OCI-LY7 (cell line): ENCODE data around the gene RBL1. TPM values are rescaled to one million over a fixed set of nuclear protein-coding genes. Genes with fewer than 3 reads are reported as not detected.

Source experiments
- BruUV-seq: library from RNA; stranded (reverse); fragments of 400-500 nt; replicated peaks from 2 replicates; lab custom pipeline; 2021; lab: Mats Ljungman, UMichigan
- CTCF ChIA-PET: fragments of 300-600 bp; sonication (Branson Sonifier 250); formaldehyde crosslinking; loops from one replicate; lab custom pipeline; 2022; ENCODE audit warnings: antibody characterized with exemption; ENCODE audit not compliant: unreplicated experiment; lab: Charles Lee
- POLR2A ChIA-PET: fragments of 300-600 bp; sonication (Branson Sonifier 250); formaldehyde crosslinking; loops from one replicate; lab custom pipeline; 2022; ENCODE audit warnings: antibody characterized with exemption; lab: Charles Lee
- DNase-seq: peaks from one replicate; pipeline ENCODE4 v3.0.0-alpha.2; 2015; ENCODE audit warnings: low spot score
- H2AFZ ChIP-seq: fragments of 200-600 bp; sonication (generic), shearing (Covaris generic); 2 replicates; pipeline ENCODE4 v1.6.1; 2014; ENCODE audit warnings: mild to moderate bottlenecking, antibody characterized with exemption, low read length, moderate library complexity
- H3K27ac ChIP-seq: fragments of 200-600 bp; sonication (generic); 2 replicates; pipeline ENCODE4 v1.5.1; 2014; ENCODE audit warnings: mixed run types, low read depth, mild to moderate bottlenecking, moderate library complexity, low read length, inconsistent platforms; ENCODE audit not compliant: poor library complexity, severe bottlenecking
- H3K36me3 ChIP-seq: fragments of 200-600 bp; sonication (generic); 2 replicates; pipeline ENCODE4 v1.6.1; 2014; ENCODE audit warnings: mild to moderate bottlenecking, antibody characterized with exemption, low read length, moderate library complexity, mixed read lengths; ENCODE audit not compliant: insufficient read depth
- H3K4me1 ChIP-seq: fragments of 200-600 bp; sonication (generic); 2 replicates; pipeline ENCODE4 v1.5.1; 2014; ENCODE audit warnings: mild to moderate bottlenecking, low read length; ENCODE audit not compliant: insufficient read depth, poor library complexity, severe bottlenecking
- H3K4me2 ChIP-seq: fragments of 200-600 bp; sonication (generic); 2 replicates; pipeline ENCODE4 v1.6.1; 2014; ENCODE audit warnings: mild to moderate bottlenecking, low read length
- H3K4me3 ChIP-seq: fragments of 200-600 bp; sonication (generic); 2 replicates; pipeline ENCODE4 v1.5.1; 2014; ENCODE audit warnings: mild to moderate bottlenecking, low read depth, low read length; ENCODE audit not compliant: poor library complexity, severe bottlenecking
- H3K79me2 ChIP-seq: fragments of 200-600 bp; sonication (generic); 2 replicates; pipeline ENCODE4 v1.6.1; 2016; ENCODE audit warnings: low read depth, mild to moderate bottlenecking, low read length, moderate library complexity, mixed read lengths; ENCODE audit not compliant: insufficient read depth
- H3K9me2 ChIP-seq: fragments of 200-600 bp; sonication (generic); 2 replicates; pipeline ENCODE4 v1.6.1; 2016; ENCODE audit warnings: mild to moderate bottlenecking, low read length, mixed read lengths; ENCODE audit not compliant: insufficient read depth
- H3K9me3 ChIP-seq: fragments of 200-600 bp; sonication (generic); 2 replicates; pipeline ENCODE4 v1.6.1; 2014; ENCODE audit warnings: mild to moderate bottlenecking, mixed run types, low read length, mixed read lengths
- H4K20me1 ChIP-seq: fragments of 200-600 bp; sonication (generic); 2 replicates; pipeline ENCODE4 v1.6.1; 2014; ENCODE audit warnings: mild to moderate bottlenecking, antibody characterized with exemption, low read length, moderate library complexity, mixed read lengths; ENCODE audit not compliant: insufficient read depth
- CTCF ChIP-seq: fragments of 200-600 bp; sonication (generic); conservative IDR thresholded peaks from 2 replicates; pipeline ENCODE4 v1.5.1; 2014; ENCODE audit warnings: mild to moderate bottlenecking, antibody characterized with exemption, low read length, moderate library complexity, mixed read lengths
- EZH2phosphoT487 ChIP-seq: fragments of 200-600 bp; sonication (generic); IDR thresholded peaks from 2 replicates; pipeline ENCODE4 v1.6.1; 2018; ENCODE audit warnings: low read depth, borderline replicate concordance, mild to moderate bottlenecking, mixed run types, antibody characterized with exemption, low read length, moderate library complexity, mixed read lengths
- intact Hi-C: fragments of 100-400 bp; cut with micrococcal nuclease; formaldehyde crosslinking; loops from one replicate; pipeline ENCODE4 v1.10.0; 2022; ENCODE audit not compliant: unreplicated experiment
- total RNA-seq, 2 experiments: library from RNA; depleted of rRNA in 1 of 2; stranded (reverse); fragments of >200 nt in 1 of 2; shearing (Covaris generic) in 1 of 2; gene quantifications; 2 replicates each; pipeline ENCODE4 v1.2.3, GENCODE V29; 2014 to 2022

RBL1 gene
- total RNA-seq, 2 experiments from 2014 or later = 41.5 to 63.0 TPM

DNA sequence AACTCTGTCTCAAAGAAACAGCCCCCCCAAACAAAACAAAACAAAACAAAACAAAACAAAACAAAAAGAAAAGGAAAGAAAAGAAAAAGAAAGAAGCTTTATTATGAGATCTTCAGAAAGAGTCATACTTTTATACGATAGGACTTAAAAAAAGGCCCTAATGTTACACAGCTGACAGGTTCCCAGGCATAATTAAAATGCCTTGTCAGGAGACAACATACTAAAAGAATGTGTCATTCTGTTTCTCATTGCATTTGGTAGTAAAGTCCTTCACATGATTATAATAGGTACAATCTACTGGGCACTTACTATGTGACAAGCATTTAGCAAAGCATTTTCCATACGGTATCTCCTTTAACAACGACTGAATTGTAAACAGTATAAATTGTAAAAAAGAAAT lies 46.9 kb upstream of the RBL1 start:
- Histone ChIP-seq H3K4me1 (no peaks in the 10 kb centered on the region), H3K9me2 (no peaks in the 10 kb centered on the region), H3K4me2 (no peak overlapping the region), H3K36me3 (no peaks in the 10 kb centered on the region), H3K9me3 (no peaks in the 10 kb centered on the region), H3K27ac (no peak overlapping the region), H3K79me2 (no peaks in the 10 kb centered on the region), H3K4me3 (no peak overlapping the region), H4K20me1 (no peaks in the 10 kb centered on the region), H2AFZ (no peak overlapping the region)
- no peak for DNase-seq
- POLR2A ChIA-PET = no interaction called here
- BruUV-seq = no TSS peak
- TF ChIP-seq CTCF (no peak), EZH2phosphoT487 (no peak)
- CTCF ChIA-PET = no interaction called here
- intact Hi-C loops = no loop called here

- BruUV-seq = no TSS peak
- no peak for DNase-seq
- CTCF ChIA-PET = no interaction called here
- intact Hi-C loops = no loop called here
- H3K4me1 ChIP-seq = no peaks in the 10 kb centered on the region
- no peak overlapping the region for H3K4me3 ChIP-seq
- no peak overlapping the region for H3K27ac ChIP-seq
- H2AFZ ChIP-seq = no peak overlapping the region
- POLR2A ChIA-PET = interaction anchor here (1.1 kb wide), 1 partner anchor 42 kb away, joined by 3 read pairs; the partner anchor contains the start of gene RBL1
- H3K9me3 ChIP-seq = no peaks in the 10 kb centered on the region
- no peaks in the 10 kb centered on the region for H4K20me1 ChIP-seq
- TF ChIP-seq CTCF (no peak), EZH2phosphoT487 (no peak)
- H3K79me2 ChIP-seq = no peaks in the 10 kb centered on the region
- no peak overlapping the region for H3K4me2 ChIP-seq
- no peaks in the 10 kb centered on the region for H3K9me2 ChIP-seq
- no peaks in the 10 kb centered on the region for H3K36me3 ChIP-seq
Measured at GRCh38 chr20:37137547-37137946, 41.8 kb upstream of the RBL1 start.

DNA sequence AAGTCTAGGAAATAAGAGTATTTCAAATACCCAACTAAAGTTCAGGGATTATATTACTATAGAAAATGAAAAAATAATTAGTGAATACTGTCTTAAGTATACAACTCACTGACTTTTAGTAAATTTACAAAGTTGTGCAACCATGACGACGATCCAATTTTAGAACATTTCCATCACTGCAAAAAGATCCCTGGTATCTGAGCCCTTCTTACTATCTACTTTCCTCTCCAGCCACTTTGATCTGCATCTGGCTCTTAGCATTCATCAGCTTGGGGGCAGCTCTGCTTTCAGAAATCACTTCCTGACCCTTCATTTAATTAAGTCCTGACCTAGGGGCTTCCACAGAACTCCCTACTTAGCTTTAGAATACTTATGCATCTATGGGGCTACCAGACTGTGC lies 38.2 kb upstream of the RBL1 start:
- Histone ChIP-seq H3K4me1 (no peaks in the 10 kb centered on the region), H4K20me1 (no peaks in the 10 kb centered on the region), H3K27ac (no peak overlapping the region), H3K4me3 (no peak overlapping the region), H3K36me3 (no peaks in the 10 kb centered on the region), H3K4me2 (no peak overlapping the region), H3K9me3 (no peaks in the 10 kb centered on the region), H3K9me2 (no peaks in the 10 kb centered on the region), H3K79me2 (no peaks in the 10 kb centered on the region), H2AFZ (no peak overlapping the region)
- ChIA-PET POLR2A (interaction anchor here (0.7 kb wide), 2 partner anchors 13 to 662 kb away, joined by 3 read pairs; no protein-coding TSS in a partner anchor), CTCF (no interaction called here)
- intact Hi-C loops = no loop called here
- TF ChIP-seq CTCF (no peak), EZH2phosphoT487 (no peak)
- no peak for DNase-seq
- BruUV-seq = no TSS peak
